Liver (tissue), 9 donors: ENCODE data around the gene SLC17A9. TPM values are rescaled to one million over a fixed set of nuclear protein-coding genes. Genes with fewer than 3 reads are reported as not detected.

Experiments used
- DNase-seq: peaks from one replicate; pipeline ENCODE4 v3.0.0-alpha.2; 2017; ENCODE audit warnings: low spot score
- H3K27ac ChIP-seq, 2 donors: one replicate each; pipeline ENCODE4 v1.7.0; 2013; ENCODE audit warnings: inconsistent platforms in 2 of 2, low read length in 2 of 2, control low read depth in 1 of 2, low read depth in 1 of 2, mild to moderate bottlenecking in 1 of 2
- H3K27me3 ChIP-seq, 4 donors: one replicate each; pipeline versions ENCODE4 v1.6.1 to v1.7.0; 2013; ENCODE audit warnings: low read length in 3 of 4, inconsistent platforms in 1 of 4, mild to moderate bottlenecking in 1 of 4, moderate library complexity in 1 of 4; ENCODE audit not compliant: control insufficient read depth in 4 of 4, insufficient read depth in 4 of 4
- H3K36me3 ChIP-seq, 4 donors: one replicate each; pipeline versions ENCODE4 v1.6.1 to v1.7.0; 2013; ENCODE audit warnings: low read length in 3 of 4, mild to moderate bottlenecking in 3 of 4, low read depth in 1 of 4, moderate library complexity in 1 of 4; ENCODE audit not compliant: control insufficient read depth in 4 of 4, insufficient read depth in 3 of 4
- H3K4me1 ChIP-seq, 4 donors: one replicate each; pipeline versions ENCODE4 v1.6.1 to v1.7.0; 2013; ENCODE audit warnings: low read length in 3 of 4, mild to moderate bottlenecking in 3 of 4, moderate library complexity in 1 of 4; ENCODE audit not compliant: control insufficient read depth in 4 of 4, insufficient read depth in 4 of 4
- H3K4me3 ChIP-seq, 3 donors: one replicate each; pipeline versions ENCODE4 v1.6.1 to v1.7.0; 2013; ENCODE audit warnings: low read length in 3 of 3, control low read depth in 1 of 3, low read depth in 1 of 3, mild to moderate bottlenecking in 1 of 3
- H3K9ac ChIP-seq, 2 donors: one replicate each; pipeline ENCODE4 v1.7.0; 2013; ENCODE audit warnings: low read length in 2 of 2, mild to moderate bottlenecking in 2 of 2, moderate library complexity in 2 of 2, control low read depth in 1 of 2, low read depth in 1 of 2
- H3K9me3 ChIP-seq, 4 donors: one replicate each; pipeline versions ENCODE4 v1.6.1 to v1.7.0; 2013; ENCODE audit warnings: low read length in 3 of 4; ENCODE audit not compliant: control insufficient read depth in 4 of 4
- ATF3 ChIP-seq: IDR thresholded peaks from 2 replicates; pipeline ENCODE4 v1.6.1; 2016; ENCODE audit warnings: antibody characterized with exemption
- EGR1 ChIP-seq, 2 donors: IDR thresholded peaks; 2 replicates each; pipeline ENCODE4 v1.6.1; 2016 to 2018; ENCODE audit warnings: antibody characterized with exemption in 2 of 2, low read depth in 2 of 2
- FOXA1 ChIP-seq: IDR thresholded peaks from 2 replicates; pipeline ENCODE4 v1.6.1; 2016; ENCODE audit warnings: antibody characterized with exemption
- FOXA2 ChIP-seq: IDR thresholded peaks from 2 replicates; pipeline ENCODE4 v1.6.1; 2016; ENCODE audit warnings: antibody characterized with exemption
- GABPA ChIP-seq, 2 donors: IDR thresholded peaks in 1 of 2; conservative IDR thresholded peaks in 1 of 2; 2 replicates each; pipeline ENCODE4 v1.6.1; 2016; ENCODE audit warnings: antibody characterized with exemption in 2 of 2, mild to moderate bottlenecking in 1 of 2, moderate library complexity in 1 of 2
- HNF4A ChIP-seq, 2 donors: conservative IDR thresholded peaks; 2 replicates each; pipeline ENCODE4 v1.6.1; 2016; ENCODE audit warnings: antibody characterized with exemption in 2 of 2, mild to moderate bottlenecking in 2 of 2
- HNF4G ChIP-seq: IDR thresholded peaks from 2 replicates; pipeline ENCODE4 v1.6.1; 2016; ENCODE audit warnings: antibody characterized with exemption
- JUND ChIP-seq, 2 donors: IDR thresholded peaks; 2 replicates each; pipeline ENCODE4 v1.6.1; 2016; ENCODE audit warnings: antibody characterized with exemption in 2 of 2
- MAX ChIP-seq: IDR thresholded peaks from 2 replicates; pipeline ENCODE4 v1.6.1; 2016; ENCODE audit warnings: antibody characterized with exemption
- NR2F2 ChIP-seq: IDR thresholded peaks from 2 replicates; pipeline ENCODE4 v1.6.1; 2016; ENCODE audit warnings: antibody characterized with exemption
- RAD21 ChIP-seq, 2 donors: IDR thresholded peaks; 2 replicates each; pipeline ENCODE4 v1.6.1; 2016; ENCODE audit warnings: antibody characterized with exemption in 2 of 2, mild to moderate bottlenecking in 2 of 2
- RXRA ChIP-seq, 2 donors: IDR thresholded peaks; 2 replicates each; pipeline ENCODE4 v1.6.1; 2017 to 2018; ENCODE audit warnings: antibody characterized with exemption in 2 of 2, mild to moderate bottlenecking in 1 of 2
- SP1 ChIP-seq: IDR thresholded peaks from 2 replicates; pipeline ENCODE4 v1.6.1; 2018; ENCODE audit warnings: antibody characterized with exemption, mild to moderate bottlenecking
- TAF1 ChIP-seq: conservative IDR thresholded peaks from 2 replicates; pipeline ENCODE4 v1.6.1; 2016; ENCODE audit warnings: antibody characterized with exemption, mild to moderate bottlenecking
- YY1 ChIP-seq: IDR thresholded peaks from 2 replicates; pipeline ENCODE4 v1.6.1; 2016; ENCODE audit warnings: antibody characterized with exemption, mild to moderate bottlenecking
- ZBTB33 ChIP-seq: IDR thresholded peaks from 2 replicates; pipeline ENCODE4 v1.6.1; 2016; ENCODE audit warnings: antibody characterized with exemption
- WGBS: extraction: QIAGEN DNeasy Blood & Tissue Kit; methylation state at CpG from one replicate; pipeline ENCODE4 v1.1.7; 2013; 5-methylcytosine and 5-hydroxymethylcytosine counted together
- polyA plus RNA-seq, 2 donors: library from polyadenylated mRNA; stranded (reverse) in 1 of 2; unstranded in 1 of 2; fragments of 200-250 nt in 1 of 2; fragments of >200 nt in 1 of 2; fragmentation: Nextera tagmentation in 1 of 2; extraction: Ambion mirVana in 1 of 2; gene quantifications; one replicate each; pipeline versions ENCODE4 v1.2.1 to v1.2.3, GENCODE V29; 2013 to 2015
- total RNA-seq, 2 donors: library from RNA; depleted of rRNA; stranded (reverse); fragments of >200 nt; gene quantifications; one replicate each; pipeline ENCODE4 v1.2.3, GENCODE V29; 2014
- TF ChIP-seq, protein P1 (sequence below): IDR thresholded peaks from 2 replicates; pipeline ENCODE4 v1.6.1; 2016; ENCODE audit warnings: antibody characterized with exemption, mild to moderate bottlenecking
- TF ChIP-seq, protein P2 (sequence below): fragments of 150-350 bp; IDR thresholded peaks from 2 replicates; pipeline ENCODE4 v1.5.1; 2017; ENCODE audit warnings: improper control_type of control experiment, low read depth, low read length; ENCODE audit not compliant: missing input control
- donor health status: healthy.
- donor health status: healthy.
- donor health status: healthy.
- donor health status: healthy.
- donor health status: healthy.

Gene SLC17A9
- total and polyA plus RNA-seq, 4 donors: 16.0 to 138 (median 64.6) TPM

GRCh38 chr20:62971211-62971949 is 18.9 kb downstream of the SLC17A9 start:
- H3K4me1 ChIP-seq: peaks cover 5 to 20% (median 9%) of the 10 kb centered on the region in 4 donors
- peaks cover 0 to 7% (median 2%) of the 10 kb centered on the region in 4 donors for H3K36me3 ChIP-seq
- no peak overlapping the region for H3K4me3 ChIP-seq
- no peak overlapping the region for H3K27ac ChIP-seq
- peaks cover 0 to 8% (median 5%) of the 10 kb centered on the region in 4 donors for H3K27me3 ChIP-seq
- no peak overlapping the region for H3K9ac ChIP-seq
- 81% methylated on average over 10 of the region's 10 CpGs for WGBS
- no peak for TF ChIP-seq ATF3
- TF ChIP-seq SP1: no peak
- TF ChIP-seq YY1: no peak
- no peak for TF ChIP-seq TAF1
- no peak for TF ChIP-seq FOXA2
- no peak for TF ChIP-seq JUND (IDR thresholded peaks at IDR 0.05)
- no peak for TF ChIP-seq EGR1 (IDR thresholded peaks at IDR 0.05; ENCODE audit: low read depth in 2 of 2)
- TF ChIP-seq, protein P1, sequence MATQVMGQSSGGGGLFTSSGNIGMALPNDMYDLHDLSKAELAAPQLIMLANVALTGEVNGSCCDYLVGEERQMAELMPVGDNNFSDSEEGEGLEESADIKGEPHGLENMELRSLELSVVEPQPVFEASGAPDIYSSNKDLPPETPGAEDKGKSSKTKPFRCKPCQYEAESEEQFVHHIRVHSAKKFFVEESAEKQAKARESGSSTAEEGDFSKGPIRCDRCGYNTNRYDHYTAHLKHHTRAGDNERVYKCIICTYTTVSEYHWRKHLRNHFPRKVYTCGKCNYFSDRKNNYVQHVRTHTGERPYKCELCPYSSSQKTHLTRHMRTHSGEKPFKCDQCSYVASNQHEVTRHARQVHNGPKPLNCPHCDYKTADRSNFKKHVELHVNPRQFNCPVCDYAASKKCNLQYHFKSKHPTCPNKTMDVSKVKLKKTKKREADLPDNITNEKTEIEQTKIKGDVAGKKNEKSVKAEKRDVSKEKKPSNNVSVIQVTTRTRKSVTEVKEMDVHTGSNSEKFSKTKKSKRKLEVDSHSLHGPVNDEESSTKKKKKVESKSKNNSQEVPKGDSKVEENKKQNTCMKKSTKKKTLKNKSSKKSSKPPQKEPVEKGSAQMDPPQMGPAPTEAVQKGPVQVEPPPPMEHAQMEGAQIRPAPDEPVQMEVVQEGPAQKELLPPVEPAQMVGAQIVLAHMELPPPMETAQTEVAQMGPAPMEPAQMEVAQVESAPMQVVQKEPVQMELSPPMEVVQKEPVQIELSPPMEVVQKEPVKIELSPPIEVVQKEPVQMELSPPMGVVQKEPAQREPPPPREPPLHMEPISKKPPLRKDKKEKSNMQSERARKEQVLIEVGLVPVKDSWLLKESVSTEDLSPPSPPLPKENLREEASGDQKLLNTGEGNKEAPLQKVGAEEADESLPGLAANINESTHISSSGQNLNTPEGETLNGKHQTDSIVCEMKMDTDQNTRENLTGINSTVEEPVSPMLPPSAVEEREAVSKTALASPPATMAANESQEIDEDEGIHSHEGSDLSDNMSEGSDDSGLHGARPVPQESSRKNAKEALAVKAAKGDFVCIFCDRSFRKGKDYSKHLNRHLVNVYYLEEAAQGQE: no peak
- TF ChIP-seq RAD21 (IDR thresholded peaks at IDR 0.05): no peak
- no peak for TF ChIP-seq HNF4G
- TF ChIP-seq RXRA (IDR thresholded peaks at IDR 0.05): no peak
- no peak for TF ChIP-seq GABPA (IDR thresholded peaks at IDR 0.05 in 1 of 2, conservative IDR thresholded peaks at IDR 0.05 in 1 of 2)
- TF ChIP-seq FOXA1: no peak
- TF ChIP-seq NR2F2: no peak
- TF ChIP-seq HNF4A (conservative IDR thresholded peaks at IDR 0.05): no peak
- TF ChIP-seq, protein P2, sequence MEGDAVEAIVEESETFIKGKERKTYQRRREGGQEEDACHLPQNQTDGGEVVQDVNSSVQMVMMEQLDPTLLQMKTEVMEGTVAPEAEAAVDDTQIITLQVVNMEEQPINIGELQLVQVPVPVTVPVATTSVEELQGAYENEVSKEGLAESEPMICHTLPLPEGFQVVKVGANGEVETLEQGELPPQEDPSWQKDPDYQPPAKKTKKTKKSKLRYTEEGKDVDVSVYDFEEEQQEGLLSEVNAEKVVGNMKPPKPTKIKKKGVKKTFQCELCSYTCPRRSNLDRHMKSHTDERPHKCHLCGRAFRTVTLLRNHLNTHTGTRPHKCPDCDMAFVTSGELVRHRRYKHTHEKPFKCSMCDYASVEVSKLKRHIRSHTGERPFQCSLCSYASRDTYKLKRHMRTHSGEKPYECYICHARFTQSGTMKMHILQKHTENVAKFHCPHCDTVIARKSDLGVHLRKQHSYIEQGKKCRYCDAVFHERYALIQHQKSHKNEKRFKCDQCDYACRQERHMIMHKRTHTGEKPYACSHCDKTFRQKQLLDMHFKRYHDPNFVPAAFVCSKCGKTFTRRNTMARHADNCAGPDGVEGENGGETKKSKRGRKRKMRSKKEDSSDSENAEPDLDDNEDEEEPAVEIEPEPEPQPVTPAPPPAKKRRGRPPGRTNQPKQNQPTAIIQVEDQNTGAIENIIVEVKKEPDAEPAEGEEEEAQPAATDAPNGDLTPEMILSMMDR: no peak
- TF ChIP-seq MAX: no peak
- no peak for TF ChIP-seq ZBTB33
- DNase-seq: no peak
- H3K9me3 ChIP-seq: no peaks in the 10 kb centered on the region
